ENCODE results near the gene DPY19L3. TPM values are rescaled to one million over a fixed set of nuclear protein-coding genes. Genes with fewer than 3 reads are reported as not detected.

The DPY19L3 gene, protein sequence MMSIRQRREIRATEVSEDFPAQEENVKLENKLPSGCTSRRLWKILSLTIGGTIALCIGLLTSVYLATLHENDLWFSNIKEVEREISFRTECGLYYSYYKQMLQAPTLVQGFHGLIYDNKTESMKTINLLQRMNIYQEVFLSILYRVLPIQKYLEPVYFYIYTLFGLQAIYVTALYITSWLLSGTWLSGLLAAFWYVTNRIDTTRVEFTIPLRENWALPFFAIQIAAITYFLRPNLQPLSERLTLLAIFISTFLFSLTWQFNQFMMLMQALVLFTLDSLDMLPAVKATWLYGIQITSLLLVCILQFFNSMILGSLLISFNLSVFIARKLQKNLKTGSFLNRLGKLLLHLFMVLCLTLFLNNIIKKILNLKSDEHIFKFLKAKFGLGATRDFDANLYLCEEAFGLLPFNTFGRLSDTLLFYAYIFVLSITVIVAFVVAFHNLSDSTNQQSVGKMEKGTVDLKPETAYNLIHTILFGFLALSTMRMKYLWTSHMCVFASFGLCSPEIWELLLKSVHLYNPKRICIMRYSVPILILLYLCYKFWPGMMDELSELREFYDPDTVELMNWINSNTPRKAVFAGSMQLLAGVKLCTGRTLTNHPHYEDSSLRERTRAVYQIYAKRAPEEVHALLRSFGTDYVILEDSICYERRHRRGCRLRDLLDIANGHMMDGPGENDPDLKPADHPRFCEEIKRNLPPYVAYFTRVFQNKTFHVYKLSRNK
- 1 to 10 TPM; 8.3 to 9.5 TPM for total RNA-seq

GRCh38 chr19:32405431-32406160 is at the start of gene DPY19L3:
Gene DPY19L3 (plus strand): TSS chr19:32405770. CDS start chr19:32408254, 2,484 bp downstream.
- POLR2A ChIA-PET, result interaction anchor here (0.7 to 3.2 kb wide), 26 partner anchors 9 to 771 kb away, joined by 3 to 37 read pairs (median 4); partner anchors contain the start of genes NUDT19, PDCD5, RGS9BP and ZNF507
- Mint-ChIP-seq H3K27me3 (no peaks in the 10 kb centered on the region), H3K9me3 (no peaks in the 10 kb centered on the region), H3K4me1 (peaks cover 26% of the 10 kb centered on the region), H3K4me3 (peak within 1 kb of the TSS; percentile 82), H3K36me3 (ENCODE audit: low read depth) (peaks cover 15% of the 10 kb centered on the region), H3K27ac (peak within 1 kb of the TSS; percentile 77)
- CTCF ChIA-PET, result no interaction called here
- DNase-seq, result peak; percentile 93

DNA sequence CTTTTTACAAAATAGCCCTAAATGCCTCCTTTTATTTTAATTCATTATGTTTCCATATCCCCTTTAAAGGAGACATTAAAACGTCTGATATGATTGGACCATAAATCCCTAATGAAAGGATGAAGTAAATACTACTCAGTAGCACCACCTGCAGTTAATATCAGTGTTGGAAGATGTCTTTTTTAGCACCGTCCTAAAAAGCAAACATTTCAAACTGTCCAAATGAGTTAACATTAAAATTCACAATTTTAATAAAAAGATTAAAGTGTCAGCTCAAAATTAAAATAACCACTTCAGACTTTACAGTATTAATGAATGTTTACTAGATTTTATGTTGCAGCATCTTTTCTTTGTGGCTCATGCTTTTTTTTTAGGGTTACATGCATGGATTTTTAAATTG is 47.9 kb upstream of the DPY19L3 start:
- CTCF ChIA-PET, result interaction anchor here (1.0 to 1.9 kb wide), 3 partner anchors 11 to 17 kb away, joined by 3 to 12 read pairs (median 3); partner anchors contain the start of gene ZNF507
- H3K36me3 Mint-ChIP-seq (ENCODE audit: low read depth), result peaks cover 79% of the 10 kb centered on the region
- H3K4me1 Mint-ChIP-seq, result peaks cover 22% of the 10 kb centered on the region
- POLR2A ChIA-PET, result interaction anchor here (1.8 kb wide), 1 partner anchor 11 kb away, joined by 13 read pairs; the partner anchor contains the start of gene ZNF507
- H3K9me3 Mint-ChIP-seq, result no peaks in the 10 kb centered on the region
- no peak overlapping the region for H3K4me3 Mint-ChIP-seq
- H3K27ac Mint-ChIP-seq, result no peak overlapping the region
- DNase-seq, result no peak
- H3K27me3 Mint-ChIP-seq, result no peaks in the 10 kb centered on the region

GRCh38 chr19:32358321-32358720 is 47.2 kb upstream of the DPY19L3 start:
- DNase-seq, result no peak
- ChIA-PET POLR2A (interaction anchor here (1.4 to 1.8 kb wide), 2 partner anchors 12 to 47 kb away, joined by 4 to 13 read pairs; partner anchors contain the start of genes DPY19L3 and ZNF507), CTCF (interaction anchor here (1.9 kb wide), 1 partner anchor 13 kb away, joined by 12 read pairs; the partner anchor contains the start of gene ZNF507)
- no peak overlapping the region for H3K4me3 Mint-ChIP-seq
- H3K27ac Mint-ChIP-seq, result no peak overlapping the region
- H3K9me3 Mint-ChIP-seq, result no peaks in the 10 kb centered on the region
- peaks cover 78% of the 10 kb centered on the region for H3K36me3 Mint-ChIP-seq (ENCODE audit: low read depth)
- no peaks in the 10 kb centered on the region for H3K27me3 Mint-ChIP-seq
- peaks cover 22% of the 10 kb centered on the region for H3K4me1 Mint-ChIP-seq

GRCh38 chr19:32359581-32359980 is 46.0 kb upstream of the DPY19L3 start:
- Mint-ChIP-seq H3K36me3 (ENCODE audit: low read depth) (peaks cover 75% of the 10 kb centered on the region), H3K27me3 (no peaks in the 10 kb centered on the region), H3K4me1 (peaks cover 15% of the 10 kb centered on the region), H3K27ac (no peak overlapping the region), H3K9me3 (no peaks in the 10 kb centered on the region), H3K4me3 (no peak overlapping the region)
- DNase-seq, result no peak
- POLR2A ChIA-PET, result interaction anchor here (1.4 kb wide), 1 partner anchor 46 kb away, joined by 4 read pairs; the partner anchor contains the start of gene DPY19L3
- CTCF ChIA-PET, result no interaction called here

GRCh38 chr19:32361574-32362317 is 43.8 kb upstream of the DPY19L3 start:
- DNase-seq, result no peak
- ChIA-PET POLR2A (no interaction called here), CTCF (interaction anchor here (0.9 kb wide), 1 partner anchor 21 kb away, joined by 3 read pairs; no protein-coding TSS in a partner anchor)
- Mint-ChIP-seq H3K4me1 (peaks cover 6% of the 10 kb centered on the region), H3K9me3 (no peaks in the 10 kb centered on the region), H3K27me3 (no peaks in the 10 kb centered on the region), H3K27ac (no peak overlapping the region), H3K4me3 (no peak overlapping the region), H3K36me3 (ENCODE audit: low read depth) (peaks cover 77% of the 10 kb centered on the region)

GRCh38 chr19:32362318-32362691 is 43.3 kb upstream of the DPY19L3 start:
- no peak for DNase-seq
- ChIA-PET CTCF (interaction anchor here (0.9 kb wide), 1 partner anchor 21 kb away, joined by 3 read pairs; no protein-coding TSS in a partner anchor), POLR2A (no interaction called here)
- Mint-ChIP-seq H3K27ac (no peak overlapping the region), H3K9me3 (no peaks in the 10 kb centered on the region), H3K36me3 (ENCODE audit: low read depth) (peaks cover 79% of the 10 kb centered on the region), H3K27me3 (no peaks in the 10 kb centered on the region), H3K4me3 (no peak overlapping the region), H3K4me1 (peaks cover 6% of the 10 kb centered on the region)

- Mint-ChIP-seq H3K36me3 (ENCODE audit: low read depth) (peaks cover 80% of the 10 kb centered on the region), H3K4me3 (no peak overlapping the region), H3K4me1 (peaks cover 6% of the 10 kb centered on the region), H3K27ac (no peak overlapping the region), H3K27me3 (no peaks in the 10 kb centered on the region), H3K9me3 (no peaks in the 10 kb centered on the region)
- DNase-seq, result no peak
- ChIA-PET CTCF (no interaction called here), POLR2A (interaction anchor here (1.2 to 1.5 kb wide), 2 partner anchors 17 to 102 kb away, joined by 3 read pairs; no protein-coding TSS in a partner anchor)
Observed at GRCh38 chr19:32363175-32363574, 42.4 kb upstream of the DPY19L3 start.

- Mint-ChIP-seq H3K4me3 (no peak overlapping the region), H3K27ac (no peak overlapping the region), H3K9me3 (no peaks in the 10 kb centered on the region), H3K4me1 (peaks cover 6% of the 10 kb centered on the region), H3K27me3 (no peaks in the 10 kb centered on the region), H3K36me3 (ENCODE audit: low read depth) (peaks cover 78% of the 10 kb centered on the region)
- DNase-seq, result no peak
- POLR2A ChIA-PET, result interaction anchor here (1.2 to 1.5 kb wide), 2 partner anchors 17 to 102 kb away, joined by 3 read pairs; no protein-coding TSS in a partner anchor
- CTCF ChIA-PET, result interaction anchor here (1.0 kb wide), 1 partner anchor 11 kb away, joined by 3 read pairs; no protein-coding TSS in a partner anchor
Observed at GRCh38 chr19:32363632-32364031, 41.9 kb upstream of the DPY19L3 start.

- Mint-ChIP-seq H3K27me3 (no peaks in the 10 kb centered on the region), H3K36me3 (ENCODE audit: low read depth) (peaks cover 77% of the 10 kb centered on the region), H3K27ac (no peak overlapping the region), H3K4me3 (no peak overlapping the region), H3K4me1 (peaks cover 6% of the 10 kb centered on the region), H3K9me3 (no peaks in the 10 kb centered on the region)
- ChIA-PET POLR2A (interaction anchor here (1.2 to 1.5 kb wide), 2 partner anchors 18 to 101 kb away, joined by 3 read pairs; no protein-coding TSS in a partner anchor), CTCF (interaction anchor here (1.0 kb wide), 1 partner anchor 11 kb away, joined by 3 read pairs; no protein-coding TSS in a partner anchor)
- DNase-seq, result no peak
Observed at GRCh38 chr19:32364040-32364439, 41.5 kb upstream of the DPY19L3 start.

GRCh38 chr19:32367063-32367462 is 38.5 kb upstream of the DPY19L3 start:
- Mint-ChIP-seq H3K4me1 (peaks cover 7% of the 10 kb centered on the region), H3K27me3 (no peaks in the 10 kb centered on the region), H3K36me3 (ENCODE audit: low read depth) (peaks cover 76% of the 10 kb centered on the region), H3K27ac (no peak overlapping the region), H3K9me3 (no peaks in the 10 kb centered on the region), H3K4me3 (no peak overlapping the region)
- CTCF ChIA-PET, result no interaction called here
- POLR2A ChIA-PET, result no interaction called here
- no peak for DNase-seq

DNA sequence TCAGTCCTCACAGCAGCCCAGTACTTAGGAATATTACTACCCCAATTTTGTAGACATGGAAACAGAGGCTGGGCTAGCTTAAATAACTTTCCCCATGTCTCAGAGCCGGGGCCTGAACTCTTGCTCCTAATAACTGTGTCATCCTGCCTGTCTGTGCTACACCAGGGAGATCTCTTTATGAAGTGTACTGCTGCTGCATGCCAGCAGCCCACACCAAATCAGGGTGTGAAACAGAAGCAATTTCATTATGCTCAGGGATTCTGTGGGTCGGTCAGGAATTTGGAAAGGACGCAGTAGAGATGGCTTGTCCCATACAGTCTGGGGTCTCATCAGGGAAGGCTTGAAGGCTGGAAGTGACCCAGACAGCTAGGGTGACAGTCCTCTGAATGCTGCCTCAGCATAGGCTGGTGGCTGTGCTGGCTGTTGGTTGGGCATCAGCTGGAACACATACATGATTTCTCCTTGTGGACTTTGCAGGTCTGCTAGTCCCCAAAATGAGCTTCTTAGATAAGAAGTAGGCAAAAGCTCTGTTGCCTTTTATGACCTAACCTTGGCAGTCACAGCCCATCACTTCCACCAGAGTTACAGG is 37.5 kb upstream of the DPY19L3 start:
- POLR2A ChIA-PET, result no interaction called here
- CTCF ChIA-PET, result interaction anchor here (1.1 kb wide), 1 partner anchor 11 kb away, joined by 3 read pairs; no protein-coding TSS in a partner anchor

More for the DNA sequence above, 37.5 kb upstream of the DPY19L3 start:
- peaks cover 5% of the 10 kb centered on the region for H3K4me1 Mint-ChIP-seq
- H3K36me3 Mint-ChIP-seq (ENCODE audit: low read depth), result peaks cover 76% of the 10 kb centered on the region
- no peak for DNase-seq
- no peaks in the 10 kb centered on the region for H3K27me3 Mint-ChIP-seq
- H3K9me3 Mint-ChIP-seq, result no peaks in the 10 kb centered on the region
- no peak overlapping the region for H3K4me3 Mint-ChIP-seq
- H3K27ac Mint-ChIP-seq, result no peak overlapping the region

Measured in activated CD4-positive, alpha-beta memory T cell treated with anti-CD3 and anti-CD28 coated beads, Interleukin-2, amount 10 ng/mL, durations not matched to agents 7 days and 5 days (primary cell).